AG09319 (cell line): ENCODE results near the gene FANCI.

Experiments used
- DNase-seq: peaks from one replicate; pipeline ENCODE4 v3.0.0-alpha.2; 2010; ENCODE audit warnings: low read depth; ENCODE audit errors: extremely low read depth
- TF ChIP-seq, protein P1 (sequence below): IDR thresholded peaks from 2 replicates; pipeline ENCODE4 v1.5.1; 2011; ENCODE audit warnings: low read depth, mild to moderate bottlenecking, inconsistent platforms, low read length, moderate library complexity

The FANCI gene

DNA sequence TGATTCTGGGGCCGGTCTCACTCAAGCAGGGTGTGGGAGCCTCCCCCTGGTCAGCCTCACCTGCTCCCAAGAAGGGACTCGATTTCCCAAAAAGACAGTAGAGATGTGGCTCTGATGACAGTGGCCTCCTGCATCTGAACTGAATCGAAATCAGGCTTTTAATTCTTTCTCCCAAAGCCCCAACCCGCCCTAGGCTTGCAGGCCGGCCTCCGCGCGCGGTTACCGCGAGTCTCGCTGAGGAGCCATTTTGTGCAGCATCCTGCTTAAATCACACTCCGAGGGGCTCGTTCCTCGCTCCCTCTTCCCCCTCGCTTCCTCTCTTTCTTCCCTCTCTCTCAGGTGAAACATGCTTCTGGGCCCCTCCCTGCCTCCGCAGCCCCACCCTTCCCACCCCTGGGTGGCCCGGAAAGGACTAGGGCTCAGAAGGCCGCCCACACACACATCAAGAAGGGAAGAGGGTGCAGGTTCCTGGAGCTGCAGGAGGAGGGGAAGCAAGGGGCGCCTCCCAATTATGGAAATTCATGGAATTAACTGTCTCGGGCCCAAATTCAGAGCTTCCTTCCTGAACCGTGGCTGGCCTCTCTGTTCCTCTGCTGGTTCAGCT, 121.8 kb downstream of the FANCI start:
- TF ChIP-seq, protein P1, sequence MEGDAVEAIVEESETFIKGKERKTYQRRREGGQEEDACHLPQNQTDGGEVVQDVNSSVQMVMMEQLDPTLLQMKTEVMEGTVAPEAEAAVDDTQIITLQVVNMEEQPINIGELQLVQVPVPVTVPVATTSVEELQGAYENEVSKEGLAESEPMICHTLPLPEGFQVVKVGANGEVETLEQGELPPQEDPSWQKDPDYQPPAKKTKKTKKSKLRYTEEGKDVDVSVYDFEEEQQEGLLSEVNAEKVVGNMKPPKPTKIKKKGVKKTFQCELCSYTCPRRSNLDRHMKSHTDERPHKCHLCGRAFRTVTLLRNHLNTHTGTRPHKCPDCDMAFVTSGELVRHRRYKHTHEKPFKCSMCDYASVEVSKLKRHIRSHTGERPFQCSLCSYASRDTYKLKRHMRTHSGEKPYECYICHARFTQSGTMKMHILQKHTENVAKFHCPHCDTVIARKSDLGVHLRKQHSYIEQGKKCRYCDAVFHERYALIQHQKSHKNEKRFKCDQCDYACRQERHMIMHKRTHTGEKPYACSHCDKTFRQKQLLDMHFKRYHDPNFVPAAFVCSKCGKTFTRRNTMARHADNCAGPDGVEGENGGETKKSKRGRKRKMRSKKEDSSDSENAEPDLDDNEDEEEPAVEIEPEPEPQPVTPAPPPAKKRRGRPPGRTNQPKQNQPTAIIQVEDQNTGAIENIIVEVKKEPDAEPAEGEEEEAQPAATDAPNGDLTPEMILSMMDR, result no peak

More for the DNA sequence above, 121.8 kb downstream of the FANCI start:
- no peak for DNase-seq
